Stimulated activated CD4-positive, alpha-beta T cell treated with anti-CD3 and anti-CD28 coated beads, Interleukin-4, amount 100 ng/mL, for 48 hours (primary cell): ENCODE data around the gene ZNF423.
"Not testable (repeated sequence)": the region's sequence is repeated elsewhere in the genome, so short reads cannot be mapped to it uniquely, and the experiment has no call there.

ENCODE experiments used
- DNase-seq, 2 donors: peaks; one replicate each; pipeline ENCODE4 v3.0.0-alpha.2; 2020; ENCODE audit warnings: low read depth in 2 of 2

Gene ZNF423

GRCh38 chr16:49697631-49698452 is 158.1 kb downstream of the ZNF423 start:
- DNase-seq = no peak

- DNase-seq = no peak
Measured at GRCh38 chr16:49696414-49697101, 159.4 kb downstream of the ZNF423 start.

GRCh38 chr16:49695782-49696413 is 160.0 kb downstream of the ZNF423 start:
- no peak for DNase-seq

GRCh38 chr16:49693445-49693844 is 162.5 kb downstream of the ZNF423 start:
- DNase-seq = no peak

DNA sequence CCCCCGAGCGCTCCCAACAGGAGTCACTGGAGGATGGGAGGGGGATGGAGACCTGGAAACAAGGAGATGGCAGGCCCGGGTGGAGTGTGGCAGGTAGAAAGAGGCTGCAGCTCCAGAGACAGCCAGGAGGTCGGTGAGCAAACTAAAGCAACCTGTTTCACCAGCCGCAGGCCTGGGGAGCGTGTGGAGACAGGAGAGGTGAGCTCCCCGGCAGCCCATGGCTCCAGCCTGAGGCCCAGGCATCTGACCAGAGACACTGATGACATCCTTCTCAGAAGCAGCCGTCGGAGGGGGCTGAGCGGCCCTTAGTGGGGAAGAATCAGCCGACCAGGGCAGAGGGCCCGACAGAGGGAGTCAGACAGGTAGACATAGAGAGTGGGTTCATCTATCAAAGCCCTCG is 165.1 kb downstream of the ZNF423 start:
- no peak for DNase-seq

DNA sequence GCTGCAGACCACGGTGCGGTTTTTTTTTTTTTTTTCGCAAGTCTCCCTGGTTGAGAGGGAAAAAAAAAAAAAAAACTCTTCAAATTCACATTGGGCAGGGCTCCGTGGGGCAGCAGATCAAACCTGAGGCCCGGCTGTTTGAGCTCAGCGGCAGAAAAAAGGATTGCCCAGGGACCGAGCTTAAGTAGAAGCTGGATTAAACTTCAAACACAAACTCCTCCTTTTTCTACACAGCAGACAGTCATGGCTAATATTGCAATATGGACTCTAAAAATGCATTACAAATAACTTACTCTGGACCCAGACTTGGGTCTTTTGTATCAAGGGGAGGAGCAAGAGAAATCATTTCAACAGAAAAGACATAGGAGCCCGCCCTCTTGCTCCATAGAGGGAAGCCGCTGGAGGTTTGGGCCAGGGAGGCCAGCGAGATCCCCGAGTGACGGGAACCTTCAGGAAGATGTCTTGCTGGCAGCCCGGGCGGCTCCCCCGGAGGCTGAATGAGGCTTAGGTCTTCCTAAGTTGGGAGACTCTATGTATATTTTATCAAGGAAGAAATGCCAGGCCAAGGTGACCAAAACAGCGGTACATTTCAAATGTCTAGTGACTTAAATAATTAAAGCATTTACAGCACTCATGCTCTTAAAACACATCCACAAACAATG is 167.7 kb downstream of the ZNF423 start:
- no peak for DNase-seq

DNA sequence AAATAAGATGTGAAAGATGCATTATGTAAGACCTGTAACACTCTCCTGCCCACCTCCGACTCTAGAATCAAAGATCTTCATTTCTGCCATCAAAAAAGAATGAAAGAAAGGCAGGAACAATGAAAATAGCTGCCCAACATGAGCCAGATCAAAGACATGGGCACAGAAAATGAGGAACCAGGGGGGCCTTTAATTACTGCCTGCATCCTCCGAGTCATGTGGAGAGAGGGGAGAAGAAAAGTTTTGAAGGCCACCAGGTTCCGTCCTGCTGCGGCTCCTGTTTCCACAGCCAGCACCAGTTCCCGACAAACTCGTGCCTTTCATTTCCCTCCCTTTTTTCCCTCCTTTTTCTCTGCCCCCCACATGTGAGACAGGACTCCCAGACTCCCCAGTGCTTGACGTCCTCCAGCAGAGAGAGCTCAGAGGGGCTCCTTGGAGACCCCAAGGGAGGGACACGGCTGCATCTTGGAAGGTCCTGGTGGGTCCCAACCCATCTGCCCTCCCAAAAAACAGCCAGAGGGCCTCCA is 168.4 kb downstream of the ZNF423 start:
- no peak for DNase-seq

DNA sequence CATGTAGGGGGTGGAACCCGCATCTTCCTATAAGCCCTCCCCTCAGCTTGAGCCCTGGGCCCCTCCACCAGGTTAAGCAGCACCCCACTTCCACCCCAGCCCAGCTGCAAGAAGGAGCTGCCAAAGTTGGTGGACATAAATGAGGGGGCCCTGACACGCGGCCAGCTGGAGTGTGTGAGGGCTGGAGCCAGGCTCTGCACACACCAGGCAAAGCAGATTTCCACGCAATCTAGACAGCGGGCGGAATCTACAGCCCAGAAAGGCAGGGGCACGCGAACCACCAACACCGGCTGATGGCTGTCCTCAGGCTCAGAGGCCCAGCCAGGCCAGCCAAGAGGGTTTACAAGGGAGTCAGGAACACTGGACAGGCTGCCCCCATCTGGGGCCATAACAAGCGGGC is 171.2 kb downstream of the ZNF423 start:
- no peak for DNase-seq

GRCh38 chr16:49682577-49683165 is 173.2 kb downstream of the ZNF423 start:
- no peak for DNase-seq

DNA sequence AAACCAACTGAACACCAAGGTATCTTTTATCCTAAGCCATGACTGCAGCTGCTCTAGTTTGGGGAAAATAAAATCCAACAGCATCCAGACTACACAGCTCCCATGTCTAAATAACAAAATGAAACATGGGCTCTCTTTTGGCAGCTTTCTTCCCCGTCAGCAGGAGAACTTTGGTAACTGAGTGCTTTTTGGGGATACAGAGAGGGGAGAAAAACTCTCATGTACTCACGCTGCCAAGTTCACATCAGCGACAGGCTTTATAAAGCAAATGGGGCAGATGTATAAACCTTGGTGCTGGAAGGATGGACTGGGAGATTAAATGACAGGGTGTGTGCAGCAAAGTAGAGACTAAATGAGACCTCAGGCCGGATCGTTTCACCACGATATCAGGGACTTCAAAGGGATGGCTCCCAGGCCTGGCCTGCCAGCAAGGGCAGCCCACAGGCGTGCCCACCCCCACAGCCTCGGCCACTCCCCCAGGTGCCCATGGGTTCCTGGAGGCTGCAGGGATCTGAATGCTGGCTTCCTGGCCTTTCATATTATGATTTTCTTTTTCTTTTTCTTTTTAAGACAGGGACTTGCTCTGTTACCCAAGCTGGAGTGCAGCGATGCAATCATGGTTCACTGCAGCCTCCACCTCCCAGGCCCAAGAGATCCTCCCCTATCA is 174.6 kb downstream of the ZNF423 start:
- no peak for DNase-seq

DNA sequence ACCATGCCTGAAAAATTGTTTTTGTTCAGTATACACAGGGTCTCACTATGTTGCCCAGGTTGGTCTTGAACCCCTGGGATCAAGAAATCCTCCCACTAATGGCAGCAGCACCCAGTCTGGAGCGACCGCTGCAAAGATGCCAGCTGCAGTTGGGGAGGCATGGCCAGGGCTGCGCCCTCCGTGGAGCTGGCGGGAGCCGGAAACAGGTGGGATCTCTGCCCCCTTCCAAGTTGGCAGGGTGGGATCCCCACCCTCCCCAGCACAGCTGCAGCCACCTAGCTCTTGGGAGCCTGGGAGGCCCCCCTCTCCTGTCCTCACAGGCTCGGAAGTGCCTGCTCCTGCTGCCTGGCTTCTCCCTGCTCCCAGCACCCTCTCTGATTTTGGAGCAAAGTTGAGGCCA is 176.8 kb downstream of the ZNF423 start:
- no peak for DNase-seq

GRCh38 chr16:49677661-49678060 is 178.3 kb downstream of the ZNF423 start:
- not testable (repeated sequence) for DNase-seq

GRCh38 chr16:49675413-49675812 is 180.5 kb downstream of the ZNF423 start:
- DNase-seq = no peak

DNA sequence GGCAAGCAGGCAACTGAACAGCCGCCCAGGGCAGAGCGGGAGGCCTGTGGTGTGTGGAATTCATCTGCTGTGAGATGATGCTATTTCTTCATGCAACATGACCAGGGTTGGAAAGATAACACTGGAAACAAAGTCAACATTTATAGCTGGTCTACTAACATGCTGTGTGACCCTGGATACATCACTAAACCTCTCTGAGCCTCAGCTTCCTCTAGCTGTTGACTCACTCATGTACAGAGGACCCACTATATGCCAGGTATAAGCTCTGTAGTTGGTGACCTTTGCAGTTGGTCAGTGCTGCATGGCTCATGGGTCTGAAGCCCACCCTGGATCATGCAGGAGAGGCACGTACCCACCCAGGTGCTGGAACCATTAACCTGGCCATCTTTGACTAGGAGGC is 180.9 kb downstream of the ZNF423 start:
- DNase-seq = no peak

DNA sequence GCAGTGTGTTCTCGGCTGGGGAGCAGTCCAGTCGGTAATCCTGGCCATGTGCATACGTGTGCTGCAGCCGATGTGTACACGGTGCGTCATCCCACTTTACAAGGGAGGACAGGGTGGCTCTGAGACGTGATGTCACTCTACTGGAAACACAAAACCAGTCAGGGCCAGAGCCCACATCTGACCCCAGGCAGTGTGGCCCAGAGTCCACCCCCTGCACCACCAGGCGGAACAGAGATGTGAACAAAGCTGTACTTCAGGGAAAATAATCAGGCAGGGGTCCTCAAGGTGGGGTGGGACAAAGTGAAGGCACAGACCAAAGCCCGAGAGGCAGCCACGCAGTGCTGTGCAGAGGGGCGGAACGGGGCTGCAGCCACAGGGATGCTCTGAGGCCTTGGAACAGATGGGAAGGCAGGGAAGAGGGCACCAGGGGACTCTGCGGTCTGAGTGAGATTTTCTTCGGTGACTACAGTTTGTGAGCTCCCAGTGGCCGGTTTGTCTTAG is 181.5 kb downstream of the ZNF423 start:
- no peak for DNase-seq

DNA sequence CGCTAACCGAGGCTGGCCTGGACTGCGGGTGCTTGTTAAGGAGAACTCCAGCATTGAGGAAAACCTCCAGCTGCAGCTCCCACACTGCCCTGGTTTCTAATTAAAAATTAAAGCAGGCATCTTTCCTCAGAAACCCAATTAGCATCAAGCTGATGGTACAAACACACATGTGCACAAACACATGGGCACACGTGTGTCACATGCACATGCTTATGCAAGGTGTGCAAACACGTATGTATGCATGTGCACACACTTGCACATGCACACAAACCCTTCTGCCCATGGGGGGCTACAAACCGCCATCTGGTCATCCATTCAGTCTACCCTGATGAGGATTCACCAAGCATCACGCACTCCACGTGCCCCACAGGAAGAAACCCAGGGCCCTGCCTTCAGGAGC is 182.5 kb downstream of the ZNF423 start:
- DNase-seq = no peak

DNA sequence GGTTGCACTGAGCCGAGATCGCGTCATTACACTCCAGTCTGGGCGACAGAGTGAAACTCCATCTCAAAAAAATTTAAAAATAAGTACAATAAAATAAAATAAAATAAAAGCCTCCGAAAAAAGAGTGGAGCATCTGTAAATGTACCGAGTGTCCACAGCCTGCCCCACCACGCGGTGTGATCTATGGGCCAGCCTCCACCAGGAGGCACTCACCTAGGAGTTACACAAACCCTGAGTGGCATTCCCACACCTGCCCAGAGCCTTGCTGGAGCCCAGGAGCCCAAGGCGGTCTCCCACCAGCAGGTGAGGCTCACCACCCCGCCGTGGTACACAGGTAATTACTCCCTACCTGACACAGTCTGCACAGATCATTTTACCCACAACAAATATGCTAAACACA is 183.2 kb downstream of the ZNF423 start:
- DNase-seq = no peak

GRCh38 chr16:49671333-49671732 is 184.6 kb downstream of the ZNF423 start:
- no peak for DNase-seq

DNA sequence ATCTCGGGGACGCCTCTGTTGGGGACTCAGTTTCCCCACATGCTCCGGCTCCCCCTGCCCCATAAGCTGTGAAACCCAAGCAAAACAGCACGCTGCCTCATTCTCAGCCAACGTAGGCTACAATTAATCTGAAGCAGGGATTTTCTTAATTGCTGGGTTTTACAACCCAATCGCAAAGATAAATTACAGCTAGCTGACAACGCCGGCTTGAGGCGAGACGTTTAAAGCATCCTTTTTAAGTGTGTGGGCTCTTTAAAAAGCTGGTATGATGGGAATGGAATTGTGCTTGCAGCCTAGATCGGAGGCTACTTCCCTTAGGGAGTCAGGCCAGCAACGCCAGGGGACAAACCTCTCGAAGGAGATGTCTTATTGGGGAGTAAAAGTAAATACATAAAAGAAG is 185.3 kb downstream of the ZNF423 start:
- no peak for DNase-seq

DNA sequence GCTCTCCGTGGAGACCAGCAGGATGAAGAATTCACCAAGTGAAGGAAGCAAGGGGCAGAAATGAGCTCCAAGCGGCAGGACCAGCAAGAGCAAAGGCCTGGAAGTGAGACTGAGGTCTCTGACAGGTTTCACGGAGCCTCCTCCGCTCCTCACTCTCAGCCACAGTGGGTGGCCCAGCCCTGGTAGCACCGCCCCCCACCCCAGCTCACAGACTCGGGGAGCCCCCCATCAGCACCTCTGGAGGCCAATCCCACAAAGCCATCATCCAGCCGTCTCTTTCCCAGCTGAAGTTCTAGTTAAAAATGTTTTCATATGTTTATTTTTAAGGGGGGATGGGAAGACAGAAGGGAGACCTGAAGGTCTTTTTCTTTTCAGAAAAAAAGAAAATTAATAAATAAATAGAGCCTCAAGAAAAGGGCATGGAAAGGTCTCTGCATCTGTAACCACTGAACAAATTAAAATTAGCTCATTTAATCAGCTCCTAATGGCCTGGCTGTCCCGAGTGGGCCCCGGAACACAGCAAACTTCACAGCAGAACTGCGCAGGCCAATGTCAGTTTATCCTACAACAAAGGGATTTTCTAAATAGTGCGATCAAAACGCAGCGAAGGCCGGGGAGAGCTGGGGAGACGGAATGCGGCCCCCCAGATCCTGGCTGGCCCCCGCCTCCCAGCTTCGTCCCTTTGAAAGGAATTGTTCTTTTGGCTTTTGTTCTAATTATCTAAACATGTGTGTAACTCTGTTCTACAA is 190.3 kb downstream of the ZNF423 start:
- DNase-seq = no peak
